ENCODE results near the gene KCNK18. TPM values are rescaled to one million over a fixed set of nuclear protein-coding genes. Genes with fewer than 3 reads are reported as not detected.

KCNK18 gene
- total and polyA plus RNA-seq, 2 donors (not counting 3 experiments of a cell fraction or from before 2014, with no cell fraction given): not detected

DNA sequence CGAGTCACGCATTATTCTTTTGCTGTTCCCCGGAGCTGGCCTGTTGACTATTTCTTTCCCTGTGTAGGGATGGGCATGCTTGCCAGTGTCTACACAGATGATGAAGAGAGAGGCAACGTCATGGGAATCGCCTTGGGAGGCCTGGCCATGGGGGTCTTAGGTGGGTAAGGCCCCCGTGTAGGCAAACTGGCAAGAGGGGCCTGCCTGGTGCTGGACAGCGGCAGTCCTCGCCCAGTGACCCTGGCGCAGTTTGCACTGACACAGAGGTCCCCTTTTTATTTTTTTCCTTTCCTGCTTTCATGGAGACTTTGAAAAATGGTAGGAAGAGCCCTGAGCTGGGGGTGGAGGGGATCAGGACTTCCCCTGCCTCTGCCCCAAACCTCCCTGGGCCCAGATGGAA, 57.0 kb downstream of the KCNK18 start:
- no TSS peak for BruUV-seq (replicated peaks)

More for the DNA sequence above, 57.0 kb downstream of the KCNK18 start:
- dilution Hi-C loops (cut with MboI; ENCODE audit: extremely low pct_ligation_motif_present, low sequenced_read_pairs) (no loop called here), intact Hi-C loops (cut with micrococcal nuclease) (no loop called here)
- TF ChIP-seq JUN (IDR thresholded peaks at IDR 0.05; ENCODE audit: borderline replicate concordance, insufficient read depth, insufficient read length, low read depth) (no peak), EZH2 (IDR thresholded peaks at IDR 0.05; ENCODE audit: borderline replicate concordance, low read depth, low read length, severe bottlenecking) (no peak), GATA2 (IDR thresholded peaks at IDR 0.05; ENCODE audit: insufficient read depth, insufficient read length, low read depth, low read length) (no peak), MYC (IDR thresholded peaks at IDR 0.05; ENCODE audit: low read depth, low read length) (no peak), FOS (IDR thresholded peaks at IDR 0.05; ENCODE audit: borderline replicate concordance, insufficient read depth, low read length) (no peak), POLR2AphosphoS5 (IDR thresholded peaks at IDR 0.05; ENCODE audit: insufficient read depth, low read depth, low read length) (no peak), POLR2A (IDR thresholded peaks at IDR 0.05; ENCODE audit: low read depth, low read length) (no peak)
- TF ChIP-seq, protein P1, sequence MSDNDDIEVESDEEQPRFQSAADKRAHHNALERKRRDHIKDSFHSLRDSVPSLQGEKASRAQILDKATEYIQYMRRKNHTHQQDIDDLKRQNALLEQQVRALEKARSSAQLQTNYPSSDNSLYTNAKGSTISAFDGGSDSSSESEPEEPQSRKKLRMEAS (IDR thresholded peaks at IDR 0.05; ENCODE audit: insufficient read depth, insufficient read length): no peak
- TF ChIP-seq, protein P2, sequence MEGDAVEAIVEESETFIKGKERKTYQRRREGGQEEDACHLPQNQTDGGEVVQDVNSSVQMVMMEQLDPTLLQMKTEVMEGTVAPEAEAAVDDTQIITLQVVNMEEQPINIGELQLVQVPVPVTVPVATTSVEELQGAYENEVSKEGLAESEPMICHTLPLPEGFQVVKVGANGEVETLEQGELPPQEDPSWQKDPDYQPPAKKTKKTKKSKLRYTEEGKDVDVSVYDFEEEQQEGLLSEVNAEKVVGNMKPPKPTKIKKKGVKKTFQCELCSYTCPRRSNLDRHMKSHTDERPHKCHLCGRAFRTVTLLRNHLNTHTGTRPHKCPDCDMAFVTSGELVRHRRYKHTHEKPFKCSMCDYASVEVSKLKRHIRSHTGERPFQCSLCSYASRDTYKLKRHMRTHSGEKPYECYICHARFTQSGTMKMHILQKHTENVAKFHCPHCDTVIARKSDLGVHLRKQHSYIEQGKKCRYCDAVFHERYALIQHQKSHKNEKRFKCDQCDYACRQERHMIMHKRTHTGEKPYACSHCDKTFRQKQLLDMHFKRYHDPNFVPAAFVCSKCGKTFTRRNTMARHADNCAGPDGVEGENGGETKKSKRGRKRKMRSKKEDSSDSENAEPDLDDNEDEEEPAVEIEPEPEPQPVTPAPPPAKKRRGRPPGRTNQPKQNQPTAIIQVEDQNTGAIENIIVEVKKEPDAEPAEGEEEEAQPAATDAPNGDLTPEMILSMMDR (IDR thresholded peaks at IDR 0.05; ENCODE audit: extremely low read depth in 1 of 2, insufficient read depth in 1 of 2, low read depth in 1 of 2, low read length in 2 of 2): no peak
- Histone ChIP-seq H3K9me1 (replicated peaks; ENCODE audit: control insufficient read depth, extremely low read depth, insufficient read depth, low read length) (no peaks in the 10 kb centered on the region), H3K4me1 (ENCODE audit: control insufficient read depth, extremely low read depth, insufficient read depth, low read length) (no peaks in the 10 kb centered on the region), H3K36me3 (ENCODE audit: control insufficient read depth in 2 of 2, extremely low read depth in 1 of 2, insufficient read depth in 2 of 2, low read length in 2 of 2) (no peaks in the 10 kb centered on the region), H3K27ac (ENCODE audit: insufficient read depth, low read depth, low read length) (no peak overlapping the region), H3K27me3 (ENCODE audit: control insufficient read depth in 2 of 2, insufficient read depth in 2 of 2, low read length in 2 of 2) (no peaks in the 10 kb centered on the region), H3K4me2 (ENCODE audit: insufficient read depth, low read length) (no peak overlapping the region), H2AFZ (ENCODE audit: low read depth, low read length) (no peak overlapping the region), H4K20me1 (replicated peaks; ENCODE audit: control insufficient read depth, extremely low read depth, insufficient read depth, low read length) (no peaks in the 10 kb centered on the region), H3K4me3 (replicated peaks in 1 of 3; ENCODE audit: insufficient read depth in 1 of 3, low read depth in 1 of 3, low read length in 3 of 3) (no peak overlapping the region), H3K9me3 (replicated peaks; ENCODE audit: control insufficient read depth, insufficient read depth, low read length) (no peaks in the 10 kb centered on the region), H3K79me2 (ENCODE audit: control insufficient read depth, insufficient read depth, low read length) (no peaks in the 10 kb centered on the region), H3K9ac (replicated peaks; ENCODE audit: extremely low read depth, insufficient read depth, low read length) (no peak overlapping the region)
- no peak for DNase-seq (ENCODE audit: low read depth, low spot score)
- CTCF ChIA-PET: no interaction called here
- POLR2A ChIA-PET: no interaction called here
- FAIRE-seq: no peak
